ENCODE data around the gene PHC2.

- no peak for TF ChIP-seq EZH2phosphoT487 (conservative IDR thresholded peaks at IDR 0.05; ENCODE audit: low read length)
- TF ChIP-seq CTCF (IDR thresholded peaks at IDR 0.05; ENCODE audit: insufficient read depth, low read length, poor library complexity, severe bottlenecking): no peak
Observed at GRCh38 chr1:33397994-33398393, 32.9 kb downstream of the PHC2 start.
